ENCODE results near the gene GPC3.

DNA sequence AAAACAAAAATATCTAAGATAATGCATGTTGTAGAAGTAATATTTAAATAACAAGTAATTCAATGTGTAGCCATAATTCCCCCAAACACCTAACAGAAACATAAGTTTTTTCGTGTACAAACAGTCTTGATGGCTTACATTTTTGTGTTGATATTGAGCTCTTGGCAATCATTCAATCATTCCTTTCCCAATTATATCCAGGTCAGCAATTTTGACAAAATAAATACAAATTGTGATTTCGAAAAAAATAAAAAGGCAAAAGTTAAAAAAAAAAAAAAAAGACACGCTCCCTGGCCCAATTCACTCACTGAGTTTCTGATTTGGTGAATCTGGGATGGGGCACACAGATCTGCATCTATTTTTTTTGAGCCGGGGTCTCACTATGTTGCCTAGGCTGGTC is 382.5 kb downstream of the GPC3 start:
- TF ChIP-seq, protein P1, sequence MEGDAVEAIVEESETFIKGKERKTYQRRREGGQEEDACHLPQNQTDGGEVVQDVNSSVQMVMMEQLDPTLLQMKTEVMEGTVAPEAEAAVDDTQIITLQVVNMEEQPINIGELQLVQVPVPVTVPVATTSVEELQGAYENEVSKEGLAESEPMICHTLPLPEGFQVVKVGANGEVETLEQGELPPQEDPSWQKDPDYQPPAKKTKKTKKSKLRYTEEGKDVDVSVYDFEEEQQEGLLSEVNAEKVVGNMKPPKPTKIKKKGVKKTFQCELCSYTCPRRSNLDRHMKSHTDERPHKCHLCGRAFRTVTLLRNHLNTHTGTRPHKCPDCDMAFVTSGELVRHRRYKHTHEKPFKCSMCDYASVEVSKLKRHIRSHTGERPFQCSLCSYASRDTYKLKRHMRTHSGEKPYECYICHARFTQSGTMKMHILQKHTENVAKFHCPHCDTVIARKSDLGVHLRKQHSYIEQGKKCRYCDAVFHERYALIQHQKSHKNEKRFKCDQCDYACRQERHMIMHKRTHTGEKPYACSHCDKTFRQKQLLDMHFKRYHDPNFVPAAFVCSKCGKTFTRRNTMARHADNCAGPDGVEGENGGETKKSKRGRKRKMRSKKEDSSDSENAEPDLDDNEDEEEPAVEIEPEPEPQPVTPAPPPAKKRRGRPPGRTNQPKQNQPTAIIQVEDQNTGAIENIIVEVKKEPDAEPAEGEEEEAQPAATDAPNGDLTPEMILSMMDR (IDR thresholded peaks at IDR 0.05; ENCODE audit: low read depth, low read length, poor library complexity, severe bottlenecking), result no peak
- TF ChIP-seq EZH2phosphoT487 (IDR thresholded peaks at IDR 0.05; ENCODE audit: borderline replicate concordance, low read length), result no peak

Measured in DOHH2 (cell line).